PFSK-1 (cell line): ENCODE results near the gene C11orf54.

Experiments
- POLR2AphosphoS5 ChIP-seq: IDR thresholded peaks from 2 replicates; pipeline ENCODE4 v1.6.1; 2012; ENCODE audit warnings: low read depth, mild to moderate bottlenecking, control low read depth, low read length, moderate library complexity
- TAF1 ChIP-seq: IDR thresholded peaks from 2 replicates; pipeline ENCODE4 v1.6.1; 2012; ENCODE audit warnings: low read length, control low read depth, borderline replicate concordance; ENCODE audit not compliant: insufficient read depth

GRCh38 chr11:93694557-93694956 is 46.9 kb upstream of the C11orf54 start:
- TF ChIP-seq TAF1 = no peak
- TF ChIP-seq POLR2AphosphoS5 = no peak
